BLaER1 (cell line): ENCODE data around the gene MRC2.
"Not testable (repeated sequence)": the region's sequence is repeated elsewhere in the genome, so short reads cannot be mapped to it uniquely, and the experiment has no call there.

Experiments used
- H3K27ac ChIP-seq: shearing (Covaris generic); formaldehyde crosslinking; 2 replicates; pipeline ENCODE4 v1.8.1; 2022
- H3K27me3 ChIP-seq: shearing (Covaris generic); formaldehyde crosslinking; 2 replicates; pipeline ENCODE4 v1.8.1; 2022
- H3K36me3 ChIP-seq: shearing (Covaris generic); formaldehyde crosslinking; 2 replicates; pipeline ENCODE4 v1.8.1; 2022
- H3K4me1 ChIP-seq: shearing (Covaris generic); formaldehyde crosslinking; 2 replicates; pipeline ENCODE4 v1.8.1; 2022
- H3K4me2 ChIP-seq: shearing (Covaris generic); formaldehyde crosslinking; 2 replicates; pipeline ENCODE4 v1.8.1; 2022
- H3K4me3 ChIP-seq: shearing (Covaris generic); formaldehyde crosslinking; 2 replicates; pipeline ENCODE4 v1.8.1; 2022
- H3K9ac ChIP-seq: shearing (Covaris generic); formaldehyde crosslinking; 2 replicates; pipeline ENCODE4 v1.8.1; 2022
- H3K9me3 ChIP-seq: shearing (Covaris generic); formaldehyde crosslinking; 2 replicates; pipeline ENCODE4 v1.8.1; 2022
- H4K20me1 ChIP-seq: shearing (Covaris generic); formaldehyde crosslinking; 2 replicates; pipeline ENCODE4 v1.8.1; 2022
- Cebpa-rat ChIP-seq: shearing (Covaris generic); IDR thresholded peaks from 2 replicates; pipeline ENCODE4 v1.8.1; 2022

The MRC2 gene

DNA sequence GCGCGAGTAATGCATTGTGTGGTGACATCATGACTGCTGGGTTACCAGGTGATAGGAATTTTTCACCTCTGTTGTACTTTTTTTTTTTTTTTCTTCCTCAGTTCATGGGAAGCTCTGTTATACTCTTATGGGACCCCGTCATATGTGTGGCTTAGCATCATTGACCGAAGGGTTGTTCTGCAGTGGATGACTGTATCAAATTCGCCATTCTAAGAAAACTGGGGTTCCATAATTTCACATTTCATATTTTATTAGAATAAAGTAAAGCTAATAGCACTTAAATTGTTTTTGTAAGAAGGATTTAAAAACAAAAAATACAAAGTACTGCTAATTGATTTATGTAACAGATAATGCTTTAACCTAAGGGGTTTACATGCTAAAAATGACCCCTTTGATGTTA, 32.0 kb upstream of the MRC2 start:
- no peak for TF ChIP-seq Cebpa-rat
- peaks cover 97% of the 10 kb centered on the region for H3K36me3 ChIP-seq
- peaks cover 42% of the 10 kb centered on the region for H3K9me3 ChIP-seq
- H3K27me3 ChIP-seq: no peaks in the 10 kb centered on the region
- no peaks in the 10 kb centered on the region for H3K4me1 ChIP-seq
- H3K4me3 ChIP-seq: no peak overlapping the region
- H3K9ac ChIP-seq: no peak overlapping the region
- peaks cover 6% of the 10 kb centered on the region; the same call in 1 of the 2 replicates for H4K20me1 ChIP-seq
- no peak overlapping the region for H3K4me2 ChIP-seq
- no peak overlapping the region for H3K27ac ChIP-seq

DNA sequence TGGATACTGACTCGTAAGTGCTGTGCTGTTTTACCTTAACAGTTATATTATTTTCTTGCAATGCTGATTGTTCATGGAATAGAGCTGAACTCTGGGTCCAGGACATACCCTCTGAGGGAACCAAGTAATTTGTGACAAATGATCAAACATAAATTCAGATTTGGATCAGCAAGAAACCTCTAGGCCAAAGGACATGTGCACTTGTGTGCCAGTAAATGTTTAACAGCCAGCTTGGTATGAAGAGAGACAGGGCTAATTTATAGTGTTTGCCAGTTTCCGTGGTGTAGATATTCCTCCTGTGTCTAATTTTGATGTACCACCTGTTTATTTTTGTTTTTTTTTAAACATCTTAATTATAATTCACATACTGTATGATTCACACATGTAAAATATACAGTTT, 30.8 kb upstream of the MRC2 start:
- Histone ChIP-seq H3K9me3 (peaks cover 42% of the 10 kb centered on the region), H3K36me3 (peaks cover 97% of the 10 kb centered on the region), H3K27me3 (no peaks in the 10 kb centered on the region), H4K20me1 (peaks cover 6% of the 10 kb centered on the region; the same call in 1 of the 2 replicates), H3K4me2 (no peak overlapping the region), H3K27ac (no peak overlapping the region), H3K9ac (no peak overlapping the region), H3K4me3 (no peak overlapping the region), H3K4me1 (no peaks in the 10 kb centered on the region)
- TF ChIP-seq Cebpa-rat: no peak

DNA sequence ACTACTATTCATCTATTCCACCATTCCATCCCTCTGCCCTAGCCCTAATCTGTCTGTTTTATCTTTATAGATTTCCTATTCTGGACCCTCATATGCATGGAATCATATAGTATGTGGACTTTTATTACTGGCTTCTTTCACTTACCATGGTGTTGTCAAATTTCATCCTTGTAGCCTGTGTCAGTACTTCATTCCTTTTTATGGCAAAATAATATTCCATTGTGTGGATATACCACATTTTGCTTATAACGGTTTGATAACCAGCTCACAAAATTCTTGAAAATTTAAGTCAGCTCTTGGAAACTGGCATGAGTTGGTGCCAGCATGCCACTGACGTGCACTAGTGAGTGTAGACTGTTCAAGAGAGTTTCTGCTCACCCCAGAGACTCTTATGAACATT, 30.3 kb upstream of the MRC2 start:
- Histone ChIP-seq H4K20me1 (peaks cover 6% of the 10 kb centered on the region; the same call in 1 of the 2 replicates), H3K9ac (no peak overlapping the region), H3K4me2 (no peak overlapping the region), H3K4me3 (no peak overlapping the region), H3K4me1 (no peaks in the 10 kb centered on the region), H3K27ac (no peak overlapping the region), H3K27me3 (no peaks in the 10 kb centered on the region), H3K9me3 (peaks cover 42% of the 10 kb centered on the region), H3K36me3 (peaks cover 97% of the 10 kb centered on the region)
- no peak for TF ChIP-seq Cebpa-rat

DNA sequence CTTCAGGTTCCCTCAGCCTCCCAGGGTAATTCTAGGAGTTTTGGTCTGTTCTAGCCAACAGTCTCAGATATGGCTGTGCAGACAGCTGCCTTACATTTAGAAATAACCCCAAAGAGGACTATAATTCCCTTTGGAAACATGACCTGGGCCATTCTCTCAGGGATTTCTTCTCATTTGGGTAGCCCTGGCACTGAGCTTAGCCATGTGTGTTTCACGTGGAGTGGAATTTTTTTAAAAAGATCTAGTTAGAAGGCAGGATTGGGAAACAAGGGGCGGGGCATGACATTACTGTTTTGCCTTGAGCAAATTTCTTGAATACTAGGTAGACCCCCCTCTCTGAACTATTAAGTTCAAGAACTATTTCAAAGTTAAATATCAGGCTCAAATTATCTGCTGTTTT, 29.6 kb upstream of the MRC2 start:
- peaks cover 97% of the 10 kb centered on the region for H3K36me3 ChIP-seq
- H3K27ac ChIP-seq: no peak overlapping the region
- peaks cover 42% of the 10 kb centered on the region for H3K9me3 ChIP-seq

GRCh38 chr17:62599964-62600657, 27.4 kb upstream of the MRC2 start:
- Histone ChIP-seq H3K36me3 (peaks cover 97% of the 10 kb centered on the region), H3K9ac (no peak overlapping the region), H3K4me1 (no peaks in the 10 kb centered on the region), H3K4me2 (no peak overlapping the region), H4K20me1 (peaks cover 6% of the 10 kb centered on the region; the same call in 1 of the 2 replicates), H3K4me3 (no peak overlapping the region), H3K27me3 (no peaks in the 10 kb centered on the region), H3K9me3 (peaks cover 24% of the 10 kb centered on the region), H3K27ac (no peak overlapping the region)
- TF ChIP-seq Cebpa-rat: no peak

More for the DNA sequence above, 29.6 kb upstream of the MRC2 start:
- Histone ChIP-seq H3K4me2 (no peak overlapping the region), H3K4me1 (no peaks in the 10 kb centered on the region), H3K9ac (no peak overlapping the region), H4K20me1 (peaks cover 6% of the 10 kb centered on the region; the same call in 1 of the 2 replicates), H3K4me3 (no peak overlapping the region), H3K27me3 (no peaks in the 10 kb centered on the region)
- TF ChIP-seq Cebpa-rat: no peak

- H3K27me3 ChIP-seq: no peaks in the 10 kb centered on the region
- no peak overlapping the region for H3K4me3 ChIP-seq
- H3K4me2 ChIP-seq: no peak overlapping the region
- peaks cover 6% of the 10 kb centered on the region; the same call in 1 of the 2 replicates for H4K20me1 ChIP-seq
- peaks cover 97% of the 10 kb centered on the region for H3K36me3 ChIP-seq
- no peak for TF ChIP-seq Cebpa-rat
- peaks cover 17% of the 10 kb centered on the region for H3K9me3 ChIP-seq
- H3K4me1 ChIP-seq: no peaks in the 10 kb centered on the region
- no peak overlapping the region for H3K9ac ChIP-seq
- H3K27ac ChIP-seq: no peak overlapping the region
These were observed 26.7 kb upstream of the MRC2 start for GRCh38 chr17:62600805-62601204.

- TF ChIP-seq Cebpa-rat: no peak
- Histone ChIP-seq H3K27ac (no peak overlapping the region), H4K20me1 (peaks cover 6% of the 10 kb centered on the region; the same call in 1 of the 2 replicates), H3K36me3 (peaks cover 97% of the 10 kb centered on the region), H3K27me3 (no peaks in the 10 kb centered on the region), H3K9me3 (peaks cover 11% of the 10 kb centered on the region), H3K4me3 (no peak overlapping the region), H3K4me2 (no peak overlapping the region), H3K4me1 (no peaks in the 10 kb centered on the region), H3K9ac (no peak overlapping the region)
These were observed 26.0 kb upstream of the MRC2 start for GRCh38 chr17:62601471-62601870.

GRCh38 chr17:62603783-62604182, 23.7 kb upstream of the MRC2 start:
- peaks cover 98% of the 10 kb centered on the region for H3K36me3 ChIP-seq
- not testable (repeated sequence) for H3K4me1 ChIP-seq, H3K4me3 ChIP-seq, H3K9ac ChIP-seq, H3K4me2 ChIP-seq, H3K27ac ChIP-seq, H3K9me3 ChIP-seq, H4K20me1 ChIP-seq, H3K27me3 ChIP-seq

DNA sequence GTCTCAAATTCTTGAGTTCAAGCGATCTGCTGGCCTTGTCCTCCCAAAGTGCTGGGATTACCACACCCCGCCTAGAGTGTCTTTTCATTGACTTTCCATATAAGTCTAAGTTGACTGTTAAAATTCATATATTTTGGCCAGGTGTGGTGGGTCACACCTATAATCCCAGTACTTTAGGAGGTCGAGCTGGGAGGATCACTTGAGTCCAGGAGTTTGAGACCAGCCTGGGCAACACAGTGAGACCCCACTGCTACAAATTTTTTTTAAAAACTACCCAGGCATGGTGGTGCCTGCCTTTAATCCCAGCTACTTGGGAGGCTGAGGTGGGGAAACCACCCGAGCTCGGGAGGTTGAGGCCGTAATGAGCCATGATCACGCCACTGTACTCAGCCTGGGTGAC, 21.9 kb upstream of the MRC2 start:
- Histone ChIP-seq H3K36me3 (peaks cover 98% of the 10 kb centered on the region), H3K27ac (no peak overlapping the region), H3K4me2 (no peak overlapping the region), H4K20me1 (no peaks in the 10 kb centered on the region), H3K27me3 (no peaks in the 10 kb centered on the region), H3K4me1 (0 out of 2 replicates have a peak, but pooled peaks cover 5% of the 10 kb centered on the region), H3K9ac (no peak overlapping the region), H3K9me3 (no peaks in the 10 kb centered on the region), H3K4me3 (no peak overlapping the region)
- no peak for TF ChIP-seq Cebpa-rat

GRCh38 chr17:62611292-62611691, 16.2 kb upstream of the MRC2 start:
- H3K4me2 ChIP-seq: no peak overlapping the region
- no peak for TF ChIP-seq Cebpa-rat
- H3K36me3 ChIP-seq: peaks cover 100% of the 10 kb centered on the region
- H3K4me3 ChIP-seq: no peak overlapping the region
- no peaks in the 10 kb centered on the region for H4K20me1 ChIP-seq
- no peaks in the 10 kb centered on the region for H3K27me3 ChIP-seq
- no peak overlapping the region for H3K27ac ChIP-seq
- no peak overlapping the region for H3K9ac ChIP-seq
- no peaks in the 10 kb centered on the region for H3K9me3 ChIP-seq
- 0 out of 2 replicates have a peak, but pooled peaks cover 15% of the 10 kb centered on the region for H3K4me1 ChIP-seq
